LNCaP clone FGC (cell line): ENCODE data around the gene DCLRE1A.

Source experiments
- DNase-seq: peaks from one replicate; pipeline ENCODE4 v3.0.0-alpha.2; 2011; ENCODE audit warnings: low read depth
- H3K4me3 ChIP-seq: 2 replicates; pipeline ENCODE4 v1.5.1; 2011; ENCODE audit warnings: mild to moderate bottlenecking, low read depth, low read length, control low read depth
- TF ChIP-seq, protein P1 (sequence below): IDR thresholded peaks from 2 replicates; pipeline ENCODE4 v1.5.1; 2012; ENCODE audit warnings: mild to moderate bottlenecking; ENCODE audit not compliant: control insufficient read depth, insufficient read depth; ENCODE audit errors: extremely low read depth

DCLRE1A gene

DNA sequence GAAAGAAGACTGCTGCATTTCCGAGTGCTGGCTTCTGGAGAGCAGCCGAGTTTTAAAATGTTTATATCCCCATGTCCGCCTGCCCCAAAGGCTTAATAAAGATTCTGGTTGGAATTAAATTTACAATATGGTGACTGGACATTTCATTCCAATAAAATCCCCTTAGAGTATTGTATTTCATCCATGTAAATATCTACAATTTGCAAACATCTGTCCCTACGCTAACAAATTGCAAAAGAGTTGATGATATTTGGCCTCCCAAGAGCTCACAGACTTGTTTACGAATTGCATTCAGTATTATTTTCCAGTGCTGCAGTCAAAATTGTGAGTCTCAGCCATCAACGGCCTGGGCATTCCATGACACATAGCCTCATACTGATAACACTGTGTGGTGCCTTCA, 52.3 kb downstream of the DCLRE1A start:
- H3K4me3 ChIP-seq = no peak overlapping the region
- no peak for DNase-seq
- TF ChIP-seq, protein P1, sequence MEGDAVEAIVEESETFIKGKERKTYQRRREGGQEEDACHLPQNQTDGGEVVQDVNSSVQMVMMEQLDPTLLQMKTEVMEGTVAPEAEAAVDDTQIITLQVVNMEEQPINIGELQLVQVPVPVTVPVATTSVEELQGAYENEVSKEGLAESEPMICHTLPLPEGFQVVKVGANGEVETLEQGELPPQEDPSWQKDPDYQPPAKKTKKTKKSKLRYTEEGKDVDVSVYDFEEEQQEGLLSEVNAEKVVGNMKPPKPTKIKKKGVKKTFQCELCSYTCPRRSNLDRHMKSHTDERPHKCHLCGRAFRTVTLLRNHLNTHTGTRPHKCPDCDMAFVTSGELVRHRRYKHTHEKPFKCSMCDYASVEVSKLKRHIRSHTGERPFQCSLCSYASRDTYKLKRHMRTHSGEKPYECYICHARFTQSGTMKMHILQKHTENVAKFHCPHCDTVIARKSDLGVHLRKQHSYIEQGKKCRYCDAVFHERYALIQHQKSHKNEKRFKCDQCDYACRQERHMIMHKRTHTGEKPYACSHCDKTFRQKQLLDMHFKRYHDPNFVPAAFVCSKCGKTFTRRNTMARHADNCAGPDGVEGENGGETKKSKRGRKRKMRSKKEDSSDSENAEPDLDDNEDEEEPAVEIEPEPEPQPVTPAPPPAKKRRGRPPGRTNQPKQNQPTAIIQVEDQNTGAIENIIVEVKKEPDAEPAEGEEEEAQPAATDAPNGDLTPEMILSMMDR = no peak

DNA sequence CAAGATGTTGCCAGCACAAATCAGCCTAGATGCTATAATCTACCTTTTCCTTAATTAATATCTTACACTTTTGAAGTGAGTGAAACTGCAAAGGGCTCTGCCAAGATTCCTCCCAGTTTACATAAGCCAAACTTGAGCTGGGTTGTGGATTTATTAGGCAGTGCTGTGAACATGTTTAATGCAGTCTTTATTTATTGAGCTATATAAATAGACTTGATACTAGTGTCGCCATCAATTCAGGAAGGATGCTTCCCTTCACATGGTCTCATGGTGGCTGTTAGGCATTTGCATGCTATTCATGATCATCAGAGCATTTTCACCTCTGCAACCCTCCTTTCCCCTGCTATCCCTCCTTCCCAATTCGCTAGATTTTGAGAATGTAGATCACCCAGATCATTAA, 62.2 kb downstream of the DCLRE1A start:
- TF ChIP-seq, protein P1 = no peak
- peak; percentile 43 for DNase-seq
- no peak overlapping the region for H3K4me3 ChIP-seq

DNA sequence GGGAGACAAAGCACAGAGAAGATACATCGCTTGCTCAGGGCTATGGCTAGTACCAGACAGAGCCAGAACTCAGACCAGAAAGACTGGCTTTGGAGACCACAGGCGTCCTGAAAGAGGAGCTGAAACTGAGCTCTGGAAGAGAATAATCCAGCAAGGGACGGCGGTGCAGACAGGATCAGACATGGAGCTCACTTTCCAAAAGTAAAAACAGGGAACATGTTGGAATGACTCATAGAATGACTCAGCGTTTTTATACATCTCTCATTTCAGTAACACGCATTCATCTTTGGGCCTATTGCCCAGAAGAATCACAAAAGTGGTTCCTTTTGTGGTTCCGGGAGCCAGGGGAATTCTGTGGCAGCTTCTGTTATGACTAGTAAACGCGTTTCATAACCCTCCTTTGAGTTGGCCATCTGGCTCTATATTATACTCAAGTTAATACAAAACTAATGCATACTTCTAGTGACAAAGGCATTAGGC, 65.2 kb downstream of the DCLRE1A start:
- peak; percentile 13 for DNase-seq
- no peak overlapping the region for H3K4me3 ChIP-seq
- TF ChIP-seq, protein P1 = no peak
